GM19328 (cell line): ENCODE data around the gene CDH4.

Source experiments
- ATAC-seq: cut with Tn5 transposase; IDR thresholded peaks from one replicate; pipeline ENCODE4 v1.9.1; 2021; ENCODE audit warnings: mild to moderate bottlenecking, moderate library complexity; ENCODE audit not compliant: unreplicated experiment

CDH4 gene

GRCh38 chr20:61693055-61693600, 441.1 kb downstream of the CDH4 start:
- ATAC-seq: no peak

DNA sequence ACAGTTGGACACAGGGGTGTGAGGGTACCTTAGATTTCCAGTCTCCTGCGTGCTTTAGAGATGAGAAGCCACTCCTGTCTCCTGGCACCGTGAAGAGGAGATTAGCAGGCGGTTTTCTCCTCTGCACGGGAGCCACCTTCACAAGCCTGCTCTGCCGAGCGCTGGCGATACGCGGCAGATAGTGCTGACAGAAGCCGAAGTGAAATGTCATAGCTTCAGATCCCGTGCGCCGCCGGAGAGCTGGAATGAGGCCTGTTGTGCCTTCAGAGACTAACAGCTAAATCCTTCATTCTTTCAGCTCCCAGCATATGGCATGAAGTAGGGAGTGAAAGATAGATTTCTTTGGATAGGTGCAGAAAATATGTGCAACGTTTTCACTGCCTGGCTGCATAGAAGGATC, 442.6 kb downstream of the CDH4 start:
- ATAC-seq: no peak

GRCh38 chr20:61695741-61696140, 443.7 kb downstream of the CDH4 start:
- ATAC-seq: no peak

DNA sequence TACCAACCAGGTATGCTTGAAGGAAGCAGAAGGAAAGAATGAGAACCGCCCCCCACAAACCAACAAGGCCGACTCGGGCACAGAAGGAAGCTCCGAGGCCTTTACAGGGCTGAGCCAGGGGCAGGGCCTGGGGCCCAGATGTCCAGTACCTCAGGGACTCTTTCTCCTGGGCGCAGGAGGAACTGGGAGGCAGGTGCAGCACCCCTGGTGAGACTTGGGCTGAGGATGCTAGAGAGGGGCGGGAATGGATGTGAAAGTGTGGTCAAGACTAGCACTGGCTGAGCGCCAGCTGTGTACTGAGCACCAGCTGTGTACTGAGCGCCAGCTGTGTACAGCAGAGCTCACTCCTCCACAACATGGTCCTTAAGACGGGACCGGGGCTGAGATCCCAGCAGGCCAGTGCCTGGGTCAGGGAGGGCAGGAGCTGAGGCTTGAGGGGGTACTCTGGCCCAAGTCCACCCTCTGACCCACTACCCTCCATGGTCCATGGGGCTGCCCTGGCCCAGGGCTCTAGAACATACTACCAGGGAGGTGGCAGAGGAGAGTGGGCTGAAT, 444.2 kb downstream of the CDH4 start:
- no peak for ATAC-seq

- no peak for ATAC-seq
These were observed 445.9 kb downstream of the CDH4 start for GRCh38 chr20:61697666-61698597.

GRCh38 chr20:61698598-61699494, 446.8 kb downstream of the CDH4 start:
- no peak for ATAC-seq

DNA sequence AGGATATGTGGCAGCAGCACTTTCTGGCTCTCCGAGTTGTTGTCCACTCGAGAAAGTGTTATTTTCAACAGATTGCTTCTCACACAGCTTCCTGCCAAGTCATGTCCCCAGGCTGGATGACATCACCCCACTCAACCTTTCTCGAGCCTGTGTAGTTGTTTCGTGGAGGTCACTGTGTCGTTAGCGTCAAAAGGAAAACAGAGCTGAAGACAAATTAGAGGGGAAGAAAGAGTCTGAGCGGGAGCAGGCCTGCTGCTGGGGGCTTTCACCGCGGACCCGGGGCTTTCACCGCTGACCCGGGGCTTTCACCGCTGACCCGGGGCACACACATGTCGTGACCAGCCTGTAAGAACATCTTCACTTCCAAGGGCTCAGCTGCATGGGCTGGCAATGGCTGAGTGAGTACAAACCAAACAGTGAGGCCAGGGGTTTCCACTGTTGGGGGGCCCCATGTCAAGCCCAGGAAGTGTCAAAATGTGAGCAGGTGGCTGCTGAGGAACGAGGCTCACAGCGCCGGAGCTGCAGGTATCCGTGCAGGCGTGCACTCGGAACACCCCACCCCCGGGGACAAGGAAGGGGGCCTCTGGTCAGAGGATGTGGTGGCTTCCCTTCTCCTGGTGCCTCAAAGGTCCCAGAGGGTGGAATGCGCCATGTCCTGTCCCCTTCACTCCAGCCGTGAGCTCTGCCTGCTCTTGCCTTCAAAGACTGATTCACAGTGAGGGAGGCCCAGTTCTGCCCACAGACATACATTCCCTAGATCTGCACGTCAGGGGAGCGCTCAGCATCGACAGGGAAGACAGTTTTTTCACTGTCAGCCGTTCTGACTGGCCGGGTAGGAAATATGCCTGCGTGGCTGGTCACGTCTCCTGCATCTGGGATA, 447.7 kb downstream of the CDH4 start:
- ATAC-seq: no peak

- no peak for ATAC-seq
These were observed 448.6 kb downstream of the CDH4 start for GRCh38 chr20:61700595-61701140.

DNA sequence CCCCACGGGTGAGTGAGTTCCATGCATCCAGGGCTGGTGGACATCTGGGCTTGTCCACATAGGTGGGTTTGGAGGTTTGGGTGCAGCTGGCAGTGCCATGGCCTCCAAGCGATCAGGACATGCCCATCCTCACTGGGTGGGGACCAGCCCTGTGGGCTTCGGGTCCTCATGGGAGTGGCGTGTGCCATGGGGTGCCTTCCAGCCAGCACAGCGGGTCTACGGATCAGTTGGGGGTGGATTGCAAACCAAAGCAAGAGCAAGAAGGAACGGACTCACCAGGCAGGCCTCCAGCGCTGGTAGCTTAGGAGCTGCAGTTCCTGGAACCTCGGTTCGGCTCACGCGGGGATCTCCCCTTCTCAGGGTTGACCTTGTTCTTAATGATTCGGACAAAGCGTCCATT, 449.3 kb downstream of the CDH4 start:
- ATAC-seq: no peak

DNA sequence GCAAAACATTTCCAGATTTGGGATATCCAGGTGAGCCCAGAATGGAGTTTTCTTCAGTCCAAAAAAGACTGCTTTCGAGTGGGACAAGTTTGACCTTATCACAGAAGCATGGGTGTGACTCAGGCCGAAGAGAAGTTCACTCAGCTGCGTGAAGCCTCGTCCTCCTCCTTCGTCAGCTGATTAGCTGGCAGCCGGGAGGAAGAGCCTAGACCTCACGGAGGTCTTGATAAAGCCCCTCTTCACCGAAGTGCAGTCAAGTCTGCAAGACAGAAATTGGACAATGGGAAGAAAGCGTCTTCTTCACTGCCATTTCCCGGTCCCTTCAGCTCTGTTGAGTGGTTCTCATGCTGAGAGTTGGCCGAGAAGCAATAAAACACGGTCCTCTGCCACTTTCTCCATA, 449.7 kb downstream of the CDH4 start:
- ATAC-seq: no peak

DNA sequence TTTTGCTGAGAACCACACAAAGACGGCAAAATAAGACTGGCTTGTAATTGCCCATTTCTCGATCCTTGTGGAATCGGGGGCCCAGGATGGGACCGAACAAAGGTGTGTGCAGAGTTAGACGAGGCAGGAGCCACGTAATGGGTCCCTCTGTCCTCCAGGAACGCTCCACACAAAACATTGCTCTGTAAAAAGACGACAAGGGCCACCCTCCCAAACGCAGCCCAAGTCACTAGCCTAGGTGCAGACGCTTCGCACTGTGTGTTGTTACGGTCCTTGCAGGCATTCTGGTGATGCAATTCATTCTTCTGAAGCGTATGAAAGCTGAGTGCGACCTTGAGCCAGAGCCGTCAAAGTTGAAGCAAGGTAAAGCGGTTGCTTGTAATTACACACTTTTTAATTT, 450.2 kb downstream of the CDH4 start:
- ATAC-seq: no peak

DNA sequence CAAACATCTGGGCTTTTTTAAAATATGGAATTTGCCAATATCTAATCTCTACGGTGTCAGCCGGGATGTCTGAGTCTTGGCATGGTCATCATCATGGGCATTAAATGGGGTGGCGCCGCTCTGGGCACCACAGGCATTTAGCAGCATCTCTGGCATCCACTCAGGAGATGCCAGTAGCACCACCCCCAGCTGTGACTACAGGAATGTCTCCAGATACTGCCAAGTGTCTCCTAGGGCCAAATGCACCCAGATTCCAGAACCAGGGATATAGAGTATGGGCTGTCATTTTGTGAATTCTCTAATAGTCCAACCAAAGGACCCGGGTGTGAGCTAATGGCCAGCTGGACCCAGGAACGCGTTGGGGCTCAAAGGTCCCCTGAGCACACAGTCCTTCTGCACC, 452.6 kb downstream of the CDH4 start:
- ATAC-seq: no peak

GRCh38 chr20:61705386-61706258, 453.6 kb downstream of the CDH4 start:
- ATAC-seq: no peak

- no peak for ATAC-seq
These were observed 454.3 kb downstream of the CDH4 start for GRCh38 chr20:61706259-61706961.

DNA sequence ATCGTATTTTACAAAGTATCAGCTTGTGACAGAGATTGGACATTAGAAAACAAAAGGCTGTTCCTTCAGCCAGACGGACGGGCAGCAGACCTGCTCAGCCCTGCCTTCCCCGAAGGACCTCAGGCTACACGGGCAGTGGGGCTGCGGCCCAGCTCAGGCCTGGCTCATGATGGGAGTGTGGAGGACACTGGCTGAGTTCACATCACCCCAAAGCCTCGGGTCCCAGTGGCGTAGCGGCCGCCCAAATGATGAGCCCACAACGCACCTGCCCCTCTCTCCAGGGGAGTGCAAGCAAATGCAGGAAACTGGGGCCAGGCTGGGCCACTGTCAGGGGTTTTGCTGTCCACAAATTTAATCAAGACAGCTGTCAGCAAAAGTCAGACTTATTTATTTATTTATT, 456.8 kb downstream of the CDH4 start:
- no peak for ATAC-seq

DNA sequence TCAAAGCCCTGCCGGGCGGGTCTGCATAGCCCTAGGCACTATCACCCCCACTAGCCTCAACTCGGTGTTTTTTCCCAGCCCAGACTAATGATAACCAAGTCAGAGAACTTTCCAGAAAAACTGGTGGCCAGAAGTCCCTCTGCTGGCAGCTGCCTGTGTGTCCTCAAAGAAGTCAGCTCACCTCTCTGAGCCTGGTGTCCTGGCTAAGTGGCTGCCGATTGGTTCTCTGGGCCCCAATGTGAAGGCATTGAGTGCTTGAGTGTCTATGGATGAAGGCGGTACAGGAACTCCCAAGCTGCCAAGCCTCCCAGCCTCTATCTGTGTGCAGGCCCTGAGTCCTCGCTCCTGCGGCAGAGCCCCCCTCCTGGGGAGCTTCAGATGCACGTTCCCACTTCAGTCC, 458.0 kb downstream of the CDH4 start:
- ATAC-seq: no peak

DNA sequence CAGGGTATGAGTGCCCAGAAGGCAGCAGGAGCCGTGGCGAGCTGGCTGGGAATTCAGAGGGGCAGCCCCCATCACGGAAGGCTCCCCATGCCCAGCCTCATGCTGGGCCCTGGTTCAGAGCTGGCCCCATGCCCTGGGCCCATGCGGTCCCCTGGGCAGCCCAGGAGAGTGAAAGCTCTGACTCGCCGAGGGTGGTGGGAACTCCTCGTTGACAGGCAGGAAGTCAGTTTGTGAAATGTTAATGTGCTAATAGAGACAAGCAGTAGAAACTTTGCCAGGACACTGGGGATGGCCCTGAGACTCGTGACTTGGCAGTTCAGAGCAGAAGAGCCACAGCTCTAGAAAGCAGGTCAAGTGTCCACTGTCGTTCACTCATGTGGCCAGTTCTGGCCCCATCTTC, 460.6 kb downstream of the CDH4 start:
- ATAC-seq: no peak

GRCh38 chr20:61718361-61719005, 466.4 kb downstream of the CDH4 start:
- ATAC-seq: no peak
